Immature natural killer cell (primary cell): ENCODE results near the gene SLC2A3. TPM values are rescaled to one million over a fixed set of nuclear protein-coding genes. Genes with fewer than 3 reads are reported as not detected.
A peak's percentile ranks its signal among the peaks of the same experiment; 100 is the strongest.
"Not testable (repeated sequence)": the region's sequence is repeated elsewhere in the genome, so short reads cannot be mapped to it uniquely, and the experiment has no call there.

Experiments
- DNase-seq, 3 donors: peaks; one replicate each; pipeline ENCODE4 v3.0.0; 2022; ENCODE audit warnings: mixed read lengths in 1 of 3
- H3K27ac Mint-ChIP-seq, 6 donors: one replicate each; pipeline ENCODE4 v1.8.0; 2020; ENCODE audit warnings: mixed read lengths in 6 of 6, mild to moderate bottlenecking in 5 of 6, inconsistent platforms in 4 of 6, moderate library complexity in 3 of 6
- H3K27me3 Mint-ChIP-seq, 3 donors: one replicate each; pipeline ENCODE4 v1.8.0; 2020 to 2021; ENCODE audit warnings: low read depth in 3 of 3, mild to moderate bottlenecking in 3 of 3, mixed read lengths in 3 of 3, moderate library complexity in 3 of 3, inconsistent platforms in 1 of 3
- H3K36me3 Mint-ChIP-seq, 3 donors: one replicate each; pipeline ENCODE4 v1.8.0; 2020; ENCODE audit warnings: mixed read lengths in 3 of 3, inconsistent platforms in 2 of 3, mild to moderate bottlenecking in 2 of 3
- H3K4me1 Mint-ChIP-seq, 2 donors: one replicate each; pipeline ENCODE4 v1.8.0; 2020; ENCODE audit warnings: inconsistent platforms in 2 of 2, mild to moderate bottlenecking in 2 of 2, mixed read lengths in 2 of 2, moderate library complexity in 1 of 2
- H3K4me3 Mint-ChIP-seq, 5 donors: one replicate each; pipeline ENCODE4 v1.8.0; 2020; ENCODE audit warnings: mild to moderate bottlenecking in 5 of 5, mixed read lengths in 5 of 5, inconsistent platforms in 3 of 5, moderate library complexity in 3 of 5
- H3K9me3 Mint-ChIP-seq, 6 donors: one replicate each; pipeline ENCODE4 v1.8.0; 2020; ENCODE audit warnings: mild to moderate bottlenecking in 6 of 6, mixed read lengths in 6 of 6, inconsistent platforms in 4 of 6, moderate library complexity in 3 of 6
- polyA plus RNA-seq, 3 donors: library from polyadenylated mRNA; unstranded; fragments of 300-500 nt; fragmentation: Illumina TruSeq; gene quantifications; one replicate each; pipeline ENCODE4 v1.2.3, GENCODE V29; 2021

The SLC2A3 gene
- 100 to 1,000 TPM in 2 of 3 donors, 10 to 100 TPM in 1; 55.0 to 114 (median 114) TPM for polyA plus RNA-seq

DNA sequence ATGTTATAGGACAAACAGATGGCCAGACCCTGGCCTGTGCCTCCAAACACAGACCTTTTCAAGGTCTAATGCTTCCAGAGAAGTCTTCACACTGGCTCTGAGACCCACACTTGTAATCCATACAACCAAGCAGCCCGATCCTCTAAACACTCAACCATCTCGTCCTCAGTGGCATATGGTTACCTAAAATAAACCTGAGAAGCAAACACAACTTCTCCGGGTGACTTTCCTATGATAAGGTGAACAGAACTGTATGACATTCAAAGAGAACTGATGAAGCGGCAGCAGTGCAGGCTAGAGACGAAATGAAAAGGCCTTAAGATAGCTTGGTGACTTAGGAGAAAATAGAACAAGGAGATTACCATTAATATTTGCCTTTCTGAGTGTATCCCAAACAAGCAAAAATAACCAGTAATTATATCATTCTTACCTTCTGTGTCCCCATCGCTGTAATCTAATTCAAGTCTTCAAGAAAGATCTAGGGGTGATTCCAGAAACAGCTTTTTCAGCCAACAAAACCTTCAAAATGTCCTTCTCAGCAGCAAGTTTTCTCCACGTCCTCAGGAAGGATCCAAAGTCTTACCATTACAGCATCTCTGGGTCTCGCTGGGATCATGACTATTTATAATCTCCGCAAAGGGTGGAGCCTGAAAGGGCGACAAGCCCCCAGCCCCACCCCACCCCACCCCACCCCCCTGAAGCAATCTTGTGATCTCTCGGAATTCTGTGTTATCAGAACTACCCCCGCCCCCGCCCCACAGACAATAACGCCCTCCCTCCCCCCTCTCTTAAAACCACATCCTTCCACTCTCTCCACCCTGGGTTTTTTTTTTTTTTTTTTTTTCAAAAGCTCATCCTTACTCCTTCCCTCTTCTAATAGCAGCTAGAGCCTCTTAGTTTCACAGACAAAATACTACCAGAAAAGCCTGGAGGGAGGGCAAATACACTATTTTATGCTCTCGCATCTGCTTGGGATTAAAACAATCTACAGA is at the start of gene SLC2A3:
TSS of gene SLC2A3 (minus strand) at position 598 of the 992 bp plus-strand sequence. CDS start at position 445, 153 bp downstream.
- H3K4me1 Mint-ChIP-seq = peaks cover 17 to 19% of the 10 kb centered on the region in 2 donors
- H3K27me3 Mint-ChIP-seq = peaks cover 2 to 9% (median 2%) of the 10 kb centered on the region in 3 donors
- no peak within 1 kb of the TSS for H3K4me3 Mint-ChIP-seq
- DNase-seq = peak; percentile 75 to 82 (median 76)
- no peaks in the 10 kb centered on the region for H3K9me3 Mint-ChIP-seq
- H3K36me3 Mint-ChIP-seq = peaks cover 0 to 8% (median 7%) of the 10 kb centered on the region in 3 donors
- no peak within 1 kb of the TSS for H3K27ac Mint-ChIP-seq

DNA sequence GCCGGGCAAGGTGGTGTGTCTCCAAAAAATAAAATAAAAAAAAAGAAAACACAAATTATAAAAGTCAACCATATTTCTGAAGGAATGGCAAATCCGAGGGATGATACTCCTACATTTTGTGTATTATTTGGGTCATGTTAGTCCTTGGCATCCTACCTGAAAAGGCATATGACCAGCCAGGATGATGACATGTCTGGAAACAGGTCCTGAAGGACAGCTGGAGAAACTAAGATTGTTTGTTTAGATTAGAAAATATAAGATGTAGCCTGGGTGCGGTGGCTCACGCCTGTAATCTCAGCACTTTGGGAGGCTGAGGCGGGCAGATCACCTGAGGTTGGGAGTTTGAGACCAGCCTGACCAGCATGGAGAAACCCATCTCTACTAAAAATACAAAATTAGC is 48.9 kb upstream of the SLC2A3 start:
- Mint-ChIP-seq H3K27ac (no peak overlapping the region), H3K4me3 (no peak overlapping the region), H3K4me1 (peaks cover 9% of the 10 kb centered on the region in 2 donors), H3K27me3 (peaks cover 0 to 2% (median 2%) of the 10 kb centered on the region in 3 donors), H3K9me3 (no peaks in the 10 kb centered on the region), H3K36me3 (no peaks in the 10 kb centered on the region)
- DNase-seq = no peak

DNA sequence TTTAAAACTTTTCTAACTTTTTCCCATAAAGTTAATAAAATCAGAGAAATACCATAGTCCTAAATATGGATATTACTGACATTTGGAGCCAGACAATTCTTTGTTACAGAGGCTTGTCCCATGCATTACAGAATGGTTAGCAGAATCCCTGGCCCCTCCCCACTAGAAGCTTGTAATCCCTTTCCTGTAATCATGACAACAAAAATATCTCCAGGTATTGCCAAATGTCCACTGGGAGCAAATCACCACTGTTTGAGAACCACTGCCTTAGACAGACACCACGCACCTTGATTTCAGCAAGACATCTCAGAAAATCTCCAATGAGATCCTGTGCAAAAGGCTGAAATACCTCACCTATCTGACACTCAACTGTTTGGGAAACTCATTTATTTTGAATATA is 47.5 kb upstream of the SLC2A3 start:
- not testable (repeated sequence) for H3K9me3 Mint-ChIP-seq, H3K27me3 Mint-ChIP-seq, DNase-seq, H3K4me1 Mint-ChIP-seq, H3K36me3 Mint-ChIP-seq, H3K4me3 Mint-ChIP-seq
- H3K27ac Mint-ChIP-seq = peak overlapping the region in 2 of 6 donors; percentile 3 to 4

GRCh38 chr12:7983019-7983418 is 47.0 kb upstream of the SLC2A3 start:
- H3K27ac Mint-ChIP-seq, DNase-seq, H3K27me3 Mint-ChIP-seq, H3K4me1 Mint-ChIP-seq, H3K4me3 Mint-ChIP-seq, H3K36me3 Mint-ChIP-seq, H3K9me3 Mint-ChIP-seq: not testable (repeated sequence)

DNA sequence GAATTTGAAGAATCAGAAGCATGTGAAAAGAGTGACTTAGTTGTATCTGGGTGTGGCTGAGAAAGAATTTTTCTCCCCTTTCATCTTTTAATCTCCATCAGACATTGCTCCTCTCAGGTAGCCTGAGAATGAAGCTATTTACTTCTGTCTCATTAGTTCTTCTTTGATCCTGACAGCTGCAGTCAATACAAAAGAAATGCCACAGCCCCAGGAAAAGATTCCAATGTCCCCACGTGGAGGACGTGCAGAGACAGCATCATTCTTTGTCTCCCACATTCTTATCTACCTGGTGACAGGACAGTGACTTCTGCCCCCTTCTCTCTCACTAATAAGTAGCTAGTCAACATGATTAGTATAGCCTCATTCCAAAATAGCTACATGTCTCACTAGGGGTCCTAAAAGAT is 46.3 kb upstream of the SLC2A3 start:
- not testable (repeated sequence) for H3K27me3 Mint-ChIP-seq, H3K36me3 Mint-ChIP-seq, DNase-seq, H3K4me3 Mint-ChIP-seq, H3K9me3 Mint-ChIP-seq, H3K4me1 Mint-ChIP-seq
- peak overlapping the region in 1 of 6 donors; percentile 0 for H3K27ac Mint-ChIP-seq

DNA sequence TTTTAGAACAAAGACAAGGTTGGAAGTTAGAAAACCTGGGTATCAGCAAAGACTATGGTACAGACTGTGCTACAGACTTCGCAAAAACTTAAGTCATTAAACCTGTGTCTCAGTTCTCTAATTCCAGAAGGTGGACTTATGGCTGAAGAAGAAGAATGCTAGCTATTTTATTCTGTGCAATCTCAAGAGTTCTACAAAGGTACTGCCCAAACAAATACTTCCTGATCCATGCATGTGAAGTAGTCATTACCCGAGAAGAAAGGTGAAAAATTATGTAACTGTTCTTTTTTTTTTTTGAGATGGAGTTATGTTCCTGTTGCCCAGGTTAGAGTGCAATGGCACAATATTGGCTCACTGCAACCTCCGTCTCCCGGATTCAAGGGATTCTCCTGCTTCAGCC is 45.5 kb upstream of the SLC2A3 start:
- no peaks in the 10 kb centered on the region for H3K4me1 Mint-ChIP-seq
- DNase-seq = no peak
- no peak overlapping the region for H3K4me3 Mint-ChIP-seq
- H3K36me3 Mint-ChIP-seq = no peaks in the 10 kb centered on the region
- no peak overlapping the region for H3K27ac Mint-ChIP-seq
- H3K27me3 Mint-ChIP-seq = peaks cover 0 to 6% (median 3%) of the 10 kb centered on the region in 3 donors
- H3K9me3 Mint-ChIP-seq = no peaks in the 10 kb centered on the region

- H3K9me3 Mint-ChIP-seq, DNase-seq, H3K4me3 Mint-ChIP-seq, H3K27me3 Mint-ChIP-seq, H3K36me3 Mint-ChIP-seq: not testable (repeated sequence)
- peak overlapping the region in 1 of 6 donors; percentile 50 for H3K27ac Mint-ChIP-seq
- H3K4me1 Mint-ChIP-seq = peaks cover 7 to 11% of the 10 kb centered on the region in 2 donors
These were observed 41.6 kb upstream of the SLC2A3 start for GRCh38 chr12:7977351-7978124.

- Mint-ChIP-seq H3K27me3 (peaks cover 8 to 14% (median 10%) of the 10 kb centered on the region in 3 donors), H3K4me1 (peaks cover 34 to 37% of the 10 kb centered on the region in 2 donors), H3K27ac (peak overlapping the region; percentile 65 to 96 (median 84)), H3K9me3 (no peaks in the 10 kb centered on the region), H3K36me3 (no peaks in the 10 kb centered on the region), H3K4me3 (peak overlapping the region; percentile 61 to 66 (median 64))
- no peak for DNase-seq
These were observed 37.5 kb upstream of the SLC2A3 start for GRCh38 chr12:7973457-7973825.

DNA sequence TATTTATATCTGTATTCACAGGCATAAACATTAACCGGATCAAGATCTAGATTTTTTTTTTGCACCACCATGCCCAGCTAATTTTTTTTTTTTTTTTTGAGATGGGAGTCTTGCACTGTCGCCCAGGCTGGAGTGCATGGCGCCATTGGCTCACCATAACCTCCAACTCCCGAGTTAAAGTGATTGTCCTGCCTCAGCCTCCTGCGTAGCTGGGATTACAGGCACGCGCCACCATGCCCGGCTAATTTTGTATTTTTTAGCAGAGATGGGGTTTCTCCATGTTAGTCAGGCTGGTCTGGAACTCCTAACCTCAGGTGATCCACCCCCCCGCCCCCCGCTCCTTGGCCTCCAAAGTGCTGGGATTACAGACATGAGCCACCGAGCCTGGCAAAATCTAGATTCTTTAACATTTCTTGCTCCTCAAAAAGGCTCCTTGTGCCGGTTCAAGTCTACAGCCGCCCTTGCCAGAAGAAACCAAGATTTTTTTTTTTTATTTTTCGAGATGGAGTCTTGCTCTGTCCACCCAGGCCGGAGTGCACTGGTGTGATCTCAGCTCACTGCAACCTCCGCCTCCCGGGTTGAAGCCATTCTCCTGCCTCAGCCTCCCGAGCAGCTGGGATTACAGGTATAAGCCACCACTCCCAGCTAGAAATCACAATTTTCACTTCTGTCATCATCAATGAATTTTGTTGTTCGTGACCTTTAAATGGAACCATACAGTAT is 36.9 kb upstream of the SLC2A3 start:
- DNase-seq = no peak
- Mint-ChIP-seq H3K4me1 (peaks cover 35 to 37% of the 10 kb centered on the region in 2 donors), H3K27ac (peak overlapping the region; percentile 88 to 98 (median 94)), H3K4me3 (peak overlapping the region; percentile 65 to 87 (median 80)), H3K9me3 (no peaks in the 10 kb centered on the region), H3K27me3 (peaks cover 5 to 14% (median 10%) of the 10 kb centered on the region in 3 donors), H3K36me3 (no peaks in the 10 kb centered on the region)

GRCh38 chr12:7972269-7972668 is 36.3 kb upstream of the SLC2A3 start:
- peak in 2 of 3 donors; percentile 28 to 37 for DNase-seq
- H3K36me3 Mint-ChIP-seq, H3K9me3 Mint-ChIP-seq: not testable (repeated sequence)
- peak overlapping the region; percentile 65 to 87 (median 80) for H3K4me3 Mint-ChIP-seq
- H3K27me3 Mint-ChIP-seq = peaks cover 5 to 14% (median 10%) of the 10 kb centered on the region in 3 donors
- H3K4me1 Mint-ChIP-seq = peaks cover 35 to 37% of the 10 kb centered on the region in 2 donors
- H3K27ac Mint-ChIP-seq = peak overlapping the region; percentile 88 to 98 (median 94)

- H3K27me3 Mint-ChIP-seq = peaks cover 5 to 12% (median 10%) of the 10 kb centered on the region in 3 donors
- DNase-seq, H3K36me3 Mint-ChIP-seq, H3K9me3 Mint-ChIP-seq: not testable (repeated sequence)
- H3K4me3 Mint-ChIP-seq = peak overlapping the region; percentile 87 to 97 (median 87)
- H3K27ac Mint-ChIP-seq = peak overlapping the region; percentile 93 to 99 (median 98)
- H3K4me1 Mint-ChIP-seq = peaks cover 36 to 37% of the 10 kb centered on the region in 2 donors
These were observed 35.8 kb upstream of the SLC2A3 start for GRCh38 chr12:7971765-7972164.

GRCh38 chr12:7970475-7971252 is 34.7 kb upstream of the SLC2A3 start:
- Mint-ChIP-seq H3K27ac (peak overlapping the region; percentile 93 to 99 (median 98)), H3K36me3 (no peaks in the 10 kb centered on the region), H3K4me1 (peaks cover 36 to 37% of the 10 kb centered on the region in 2 donors), H3K9me3 (no peaks in the 10 kb centered on the region), H3K27me3 (peaks cover 5 to 11% (median 10%) of the 10 kb centered on the region in 3 donors), H3K4me3 (peak overlapping the region; percentile 87 to 97 (median 87))
- peak; percentile 82 to 84 (median 83) for DNase-seq

DNA sequence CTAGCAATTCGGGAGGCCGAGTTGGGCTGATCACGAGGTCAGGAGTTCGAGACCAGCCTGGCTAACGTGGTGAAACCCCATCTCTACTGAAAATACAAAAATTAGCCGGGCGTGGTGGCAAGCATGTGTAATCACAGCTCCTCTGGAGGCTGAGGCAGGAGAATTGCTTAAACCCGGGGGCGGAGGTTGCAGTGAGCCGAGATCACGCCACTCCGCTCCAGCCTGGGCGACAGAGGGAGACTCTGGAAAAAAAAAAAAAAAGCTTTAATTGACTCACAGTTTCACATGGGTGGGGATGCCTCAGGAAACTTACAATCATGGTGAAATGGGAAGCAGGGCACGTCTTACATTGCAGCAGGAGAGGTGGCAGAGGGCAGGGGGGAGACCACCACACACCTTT is 30.6 kb upstream of the SLC2A3 start:
- no peak overlapping the region for H3K4me3 Mint-ChIP-seq
- peaks cover 23 to 28% of the 10 kb centered on the region in 2 donors for H3K4me1 Mint-ChIP-seq
- H3K27ac Mint-ChIP-seq = no peak overlapping the region
- no peaks in the 10 kb centered on the region for H3K36me3 Mint-ChIP-seq
- no peak for DNase-seq
- no peaks in the 10 kb centered on the region for H3K9me3 Mint-ChIP-seq
- H3K27me3 Mint-ChIP-seq = peaks cover 5 to 12% (median 8%) of the 10 kb centered on the region in 3 donors
